Mesenchymal stem cell (in vitro differentiated cells and primary cell): ENCODE results near the gene HAVCR2.

Experiments
- DNase-seq: peaks from one replicate; pipeline ENCODE4 v3.0.0-alpha.2; 2013
- H2AFZ ChIP-seq: one replicate; pipeline ENCODE4 v1.6.1; 2013; ENCODE audit warnings: low read depth, mild to moderate bottlenecking, control low read depth, inconsistent platforms, low read length, moderate library complexity
- H2AK5ac ChIP-seq: 2 replicates; pipeline ENCODE4 v1.6.1; 2013; ENCODE audit warnings: low read length, moderate library complexity, mild to moderate bottlenecking, inconsistent platforms; ENCODE audit not compliant: severe bottlenecking
- H2BK120ac ChIP-seq: one replicate; pipeline ENCODE4 v1.6.1; 2013; ENCODE audit warnings: low read depth, mild to moderate bottlenecking, inconsistent platforms, low read length, moderate library complexity
- H2BK12ac ChIP-seq, 2 experiments: one replicate each; pipeline ENCODE4 v1.6.1; 2013; ENCODE audit warnings: inconsistent platforms in 2 of 2, low read length in 2 of 2, mild to moderate bottlenecking in 2 of 2, moderate library complexity in 2 of 2, control low read depth in 1 of 2
- H2BK15ac ChIP-seq: one replicate; pipeline ENCODE4 v1.6.1; 2013; ENCODE audit warnings: mild to moderate bottlenecking, low read depth, inconsistent platforms; ENCODE audit not compliant: poor library complexity, severe bottlenecking
- H2BK5ac ChIP-seq: 2 replicates; pipeline ENCODE4 v1.6.1; 2013; ENCODE audit warnings: low read depth, mild to moderate bottlenecking, low read length, control low read depth, inconsistent platforms; ENCODE audit not compliant: poor library complexity, severe bottlenecking
- H3K14ac ChIP-seq, 2 experiments: one replicate each; pipeline ENCODE4 v1.6.1; 2013; ENCODE audit warnings: inconsistent platforms in 2 of 2, low read length in 2 of 2, control low read depth in 1 of 2, mild to moderate bottlenecking in 1 of 2, moderate library complexity in 1 of 2
- H3K18ac ChIP-seq, 2 experiments: one replicate each; pipeline ENCODE4 v1.6.1; 2013; ENCODE audit warnings: inconsistent platforms in 2 of 2, low read length in 2 of 2, control low read depth in 1 of 2, low read depth in 1 of 2, mild to moderate bottlenecking in 1 of 2
- H3K23ac ChIP-seq, 2 experiments: one replicate each; pipeline ENCODE4 v1.6.1; 2013; ENCODE audit warnings: inconsistent platforms in 2 of 2, low read length in 2 of 2, mild to moderate bottlenecking in 2 of 2, moderate library complexity in 2 of 2, control low read depth in 1 of 2
- H3K27ac ChIP-seq: 2 replicates; pipeline ENCODE4 v1.5.1; 2013; ENCODE audit warnings: mild to moderate bottlenecking, moderate library complexity, low read length, control low read depth, inconsistent platforms; ENCODE audit not compliant: poor library complexity, severe bottlenecking
- H3K27me3 ChIP-seq, 2 experiments: 2 replicates each; pipeline versions ENCODE4 v1.6.1 to v1.7.0; 2013; ENCODE audit warnings: low read length in 2 of 2, mild to moderate bottlenecking in 2 of 2, moderate library complexity in 2 of 2, control low read depth in 1 of 2, inconsistent platforms in 1 of 2; ENCODE audit not compliant: control insufficient read depth in 1 of 2, insufficient read depth in 1 of 2
- H3K36me3 ChIP-seq, 2 experiments: 2 replicates each; pipeline versions ENCODE4 v1.6.1 to v1.7.0; 2013; ENCODE audit warnings: low read length in 2 of 2, control low read depth in 1 of 2, inconsistent platforms in 1 of 2, low read depth in 1 of 2, mild to moderate bottlenecking in 1 of 2; ENCODE audit not compliant: insufficient read depth in 2 of 2, control insufficient read depth in 1 of 2
- H3K4ac ChIP-seq, 2 experiments: one replicate each; pipeline ENCODE4 v1.6.1; 2013; ENCODE audit warnings: inconsistent platforms in 2 of 2, low read length in 2 of 2, mild to moderate bottlenecking in 2 of 2, moderate library complexity in 2 of 2, control low read depth in 1 of 2, low read depth in 1 of 2
- H3K4me1 ChIP-seq: 2 replicates; pipeline ENCODE4 v1.6.1; 2013; ENCODE audit warnings: low read depth, low read length, control low read depth; ENCODE audit not compliant: control insufficient read depth, insufficient read depth
- H3K4me2 ChIP-seq: 2 replicates; pipeline ENCODE4 v1.6.1; 2013; ENCODE audit warnings: low read length, mild to moderate bottlenecking, inconsistent platforms; ENCODE audit not compliant: poor library complexity, severe bottlenecking
- H3K4me3 ChIP-seq, 2 experiments: 2 replicates each; pipeline versions ENCODE4 v1.5.1 to v1.7.0; 2013; ENCODE audit warnings: low read length in 2 of 2, mild to moderate bottlenecking in 2 of 2, control low read depth in 1 of 2, low read depth in 1 of 2; ENCODE audit not compliant: insufficient read depth in 1 of 2
- H3K79me1 ChIP-seq: replicated peaks from 2 replicates; pipeline ENCODE4 v1.6.1; 2013; ENCODE audit warnings: mild to moderate bottlenecking, control low read depth, low read length, inconsistent platforms; ENCODE audit not compliant: poor library complexity, severe bottlenecking
- H3K9ac ChIP-seq: 2 replicates; pipeline ENCODE4 v1.7.0; 2013; ENCODE audit warnings: mild to moderate bottlenecking, low read length, moderate library complexity
- H3K9me3 ChIP-seq: 2 replicates; pipeline ENCODE4 v1.7.0; 2013; ENCODE audit warnings: mild to moderate bottlenecking, low read length; ENCODE audit not compliant: control insufficient read depth
- H4K8ac ChIP-seq: one replicate; pipeline ENCODE4 v1.6.1; 2013; ENCODE audit warnings: inconsistent platforms, mild to moderate bottlenecking, low read length, moderate library complexity
- H4K91ac ChIP-seq: one replicate; pipeline ENCODE4 v1.6.1; 2013; ENCODE audit warnings: mild to moderate bottlenecking, low read length, inconsistent platforms
- WGBS: methylation state at CpG from one replicate; pipeline ENCODE4 v1.1.7; 2013; ENCODE audit warnings: mixed read lengths; 5-methylcytosine and 5-hydroxymethylcytosine counted together

The HAVCR2 gene

GRCh38 chr5:157113002-157113401, 4.2 kb upstream of the HAVCR2 start:
- Histone ChIP-seq H3K27me3 (no peaks in the 10 kb centered on the region), H3K36me3 (no peaks in the 10 kb centered on the region), H3K27ac (no peak overlapping the region), H3K14ac (no peak overlapping the region), H2BK5ac (peak overlapping the region; percentile 8), H3K9me3 (no peaks in the 10 kb centered on the region), H2BK120ac (no peak overlapping the region), H3K18ac (no peak overlapping the region), H4K91ac (no peak overlapping the region), H3K23ac (no peak overlapping the region), H3K4me3 (no peak overlapping the region), H4K8ac (no peak overlapping the region), H3K4ac (no peak overlapping the region), H2AK5ac (no peak overlapping the region), H2AFZ (no peak overlapping the region), H2BK12ac (no peak overlapping the region), H3K79me1 (no peaks in the 10 kb centered on the region), H3K9ac (peak overlapping the region; percentile 40), H3K4me2 (no peak overlapping the region), H2BK15ac (no peak overlapping the region), H3K4me1 (no peaks in the 10 kb centered on the region)
- no peak for DNase-seq
- 89% methylated on average over 4 of the region's 5 CpGs for WGBS

- H3K4me3 ChIP-seq = no peak overlapping the region
- H3K9me3 ChIP-seq = no peaks in the 10 kb centered on the region
- H2BK15ac ChIP-seq = no peak overlapping the region
- H2BK120ac ChIP-seq = no peak overlapping the region
- no peak overlapping the region for H3K9ac ChIP-seq
- H3K4me1 ChIP-seq = peaks cover 2% of the 10 kb centered on the region
- no peak overlapping the region for H2AK5ac ChIP-seq
- no peaks in the 10 kb centered on the region for H3K36me3 ChIP-seq
- H3K23ac ChIP-seq = no peak overlapping the region
- H2BK5ac ChIP-seq = no peak overlapping the region
- H3K4ac ChIP-seq = no peak overlapping the region
- no peak overlapping the region for H3K18ac ChIP-seq
- no CpG with 5 or more reads among the region's 1 CpG for WGBS
- no peak overlapping the region for H3K27ac ChIP-seq
- no peak for DNase-seq
- no peak overlapping the region for H3K14ac ChIP-seq
- H2AFZ ChIP-seq = no peak overlapping the region
- H2BK12ac ChIP-seq = no peak overlapping the region
- no peaks in the 10 kb centered on the region for H3K27me3 ChIP-seq
- H4K8ac ChIP-seq = no peak overlapping the region
- no peaks in the 10 kb centered on the region for H3K79me1 ChIP-seq
- no peak overlapping the region for H4K91ac ChIP-seq
- no peak overlapping the region for H3K4me2 ChIP-seq
Measured at GRCh38 chr5:157109744-157110143, 900 bp upstream of the HAVCR2 start.

- H3K4me2 ChIP-seq = no peak overlapping the region
- no peak overlapping the region for H3K23ac ChIP-seq
- no peak overlapping the region for H3K18ac ChIP-seq
- no peak overlapping the region for H2BK15ac ChIP-seq
- no peaks in the 10 kb centered on the region for H3K79me1 ChIP-seq
- H3K27me3 ChIP-seq = no peaks in the 10 kb centered on the region
- H3K9ac ChIP-seq = no peak overlapping the region
- no peak overlapping the region for H4K91ac ChIP-seq
- no peak overlapping the region for H4K8ac ChIP-seq
- DNase-seq = no peak
- no peaks in the 10 kb centered on the region for H3K36me3 ChIP-seq
- no peak overlapping the region for H2BK120ac ChIP-seq
- H3K9me3 ChIP-seq = no peaks in the 10 kb centered on the region
- no peak overlapping the region for H2BK12ac ChIP-seq
- no peak overlapping the region for H3K4me3 ChIP-seq
- H2AFZ ChIP-seq = no peak overlapping the region
- H2BK5ac ChIP-seq = no peak overlapping the region
- 68% methylated on average over 3 of the region's 3 CpGs for WGBS
- H3K4me1 ChIP-seq = peaks cover 2% of the 10 kb centered on the region
- H3K4ac ChIP-seq = no peak overlapping the region
- H3K27ac ChIP-seq = no peak overlapping the region
- H2AK5ac ChIP-seq = no peak overlapping the region
- H3K14ac ChIP-seq = no peak overlapping the region
Measured at GRCh38 chr5:157107508-157107907, 1.3 kb downstream of the HAVCR2 start.

- no peaks in the 10 kb centered on the region for H3K36me3 ChIP-seq
Measured at GRCh38 chr5:157106630-157107461, 2.0 kb downstream of the HAVCR2 start.

More at GRCh38 chr5:157106630-157107461, 2.0 kb downstream of the HAVCR2 start:
- Histone ChIP-seq H3K14ac (no peak overlapping the region), H3K23ac (no peak overlapping the region), H3K4me3 (no peak overlapping the region), H2AFZ (peak overlapping the region; percentile 8), H2BK12ac (no peak overlapping the region), H4K91ac (no peak overlapping the region), H2BK120ac (no peak overlapping the region), H3K4ac (no peak overlapping the region), H2BK5ac (no peak overlapping the region), H2AK5ac (no peak overlapping the region), H3K79me1 (no peaks in the 10 kb centered on the region), H3K27ac (no peak overlapping the region), H3K27me3 (no peaks in the 10 kb centered on the region), H3K4me2 (no peak overlapping the region), H3K4me1 (peaks cover 2% of the 10 kb centered on the region), H3K9ac (no peak overlapping the region), H3K18ac (peak overlapping the region in 1 of 2 experiments; percentile 0), H4K8ac (no peak overlapping the region), H2BK15ac (no peak overlapping the region), H3K9me3 (no peaks in the 10 kb centered on the region)
- 85% methylated on average over 12 of the region's 14 CpGs for WGBS
- DNase-seq = peak; percentile 25
